GM21529 (cell line): ENCODE results near the gene CYB561D2.

Source experiments
- ATAC-seq: cut with Tn5 transposase; IDR thresholded peaks from one replicate; pipeline ENCODE4 v1.9.1; 2021; ENCODE audit not compliant: unreplicated experiment

The CYB561D2 gene

GRCh38 chr3:50388016-50388719 lies 37.5 kb downstream of the CYB561D2 start:
- ATAC-seq, result no peak

DNA sequence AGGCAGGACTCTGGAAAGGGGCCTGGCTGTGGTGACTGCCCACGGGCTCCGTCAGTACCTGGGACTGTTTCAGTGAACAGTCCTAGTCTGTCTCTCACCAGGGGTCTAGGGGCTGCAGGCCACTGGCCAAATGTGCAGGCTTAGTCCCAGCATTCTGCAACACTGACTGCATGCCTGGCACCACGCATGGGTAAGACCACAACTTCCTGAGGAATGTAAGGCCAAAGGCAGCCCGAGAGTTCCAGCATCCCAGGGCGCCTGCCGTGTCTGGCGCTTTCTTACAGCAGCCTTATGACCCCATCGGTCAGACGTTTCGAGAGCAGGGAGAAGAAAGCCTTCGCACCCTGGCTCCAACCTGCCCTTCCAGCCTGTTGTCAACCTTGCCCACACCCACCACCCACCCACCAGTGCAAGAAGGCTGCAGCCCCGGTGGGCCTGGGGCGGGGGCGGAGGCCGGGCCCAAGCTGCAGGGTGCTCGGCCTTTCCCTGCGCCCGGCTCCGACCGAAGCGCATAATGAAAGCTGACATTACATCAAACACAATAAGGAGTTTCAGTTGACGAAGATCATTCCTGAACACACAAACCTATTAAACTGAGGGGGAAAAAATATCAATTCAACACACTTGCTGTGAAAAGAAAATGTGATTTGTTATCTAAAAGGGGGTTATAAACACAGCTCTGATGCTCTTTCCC lies 38.2 kb downstream of the CYB561D2 start:
- no peak for ATAC-seq

- no peak for ATAC-seq
Measured at GRCh38 chr3:50389414-50389767, 38.7 kb downstream of the CYB561D2 start.

GRCh38 chr3:50390508-50391224 lies 40.0 kb downstream of the CYB561D2 start:
- no peak for ATAC-seq

DNA sequence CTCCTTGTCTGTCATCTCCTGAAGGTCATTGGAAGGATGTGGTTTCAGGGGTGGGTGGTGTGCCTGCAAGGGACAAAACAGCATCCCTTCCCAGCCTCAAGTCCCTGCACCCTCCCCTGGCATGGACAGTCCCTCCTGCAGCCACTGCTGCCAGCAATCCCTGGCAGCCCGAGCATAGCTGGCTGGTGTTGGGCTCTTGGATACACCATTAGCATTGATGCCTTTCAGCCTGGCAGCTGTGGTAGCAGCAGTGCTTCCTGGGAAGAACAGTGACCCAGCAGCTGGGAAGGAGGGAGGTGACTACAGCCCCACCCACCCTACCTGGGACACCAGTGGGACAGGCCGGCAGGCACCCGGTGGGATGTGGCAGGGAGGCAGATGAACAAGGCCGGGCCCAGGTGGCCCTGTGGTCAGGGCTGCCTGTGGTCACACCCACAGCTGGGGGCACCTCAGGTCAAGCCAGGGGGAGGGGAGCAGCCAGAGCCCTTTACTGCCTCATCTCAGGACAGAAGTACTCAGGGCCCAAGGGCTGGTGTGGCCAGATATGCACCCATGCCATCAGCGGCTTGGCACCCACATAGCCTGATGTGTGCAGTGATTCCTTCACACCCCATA lies 41.5 kb downstream of the CYB561D2 start:
- ATAC-seq, result no peak

DNA sequence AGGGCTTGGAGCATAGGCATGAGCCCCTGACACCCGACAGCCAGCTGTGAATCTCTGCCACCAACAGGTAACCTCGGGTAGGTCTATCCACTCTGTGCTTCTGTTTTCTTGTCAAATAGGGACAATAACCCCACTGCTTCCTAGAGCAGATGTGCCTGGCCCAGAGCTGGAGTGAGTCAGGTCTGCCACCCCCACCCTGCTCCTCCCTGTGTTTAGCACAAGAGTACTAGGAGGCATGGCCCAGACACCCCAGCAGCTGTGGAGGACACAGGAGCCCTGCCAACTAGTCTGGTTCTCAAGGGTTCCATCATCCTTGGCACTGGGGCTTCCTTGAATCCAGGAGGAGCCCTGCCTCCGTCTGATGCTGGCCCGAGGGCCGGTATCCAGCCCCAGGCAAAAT lies 42.4 kb downstream of the CYB561D2 start:
- no peak for ATAC-seq

DNA sequence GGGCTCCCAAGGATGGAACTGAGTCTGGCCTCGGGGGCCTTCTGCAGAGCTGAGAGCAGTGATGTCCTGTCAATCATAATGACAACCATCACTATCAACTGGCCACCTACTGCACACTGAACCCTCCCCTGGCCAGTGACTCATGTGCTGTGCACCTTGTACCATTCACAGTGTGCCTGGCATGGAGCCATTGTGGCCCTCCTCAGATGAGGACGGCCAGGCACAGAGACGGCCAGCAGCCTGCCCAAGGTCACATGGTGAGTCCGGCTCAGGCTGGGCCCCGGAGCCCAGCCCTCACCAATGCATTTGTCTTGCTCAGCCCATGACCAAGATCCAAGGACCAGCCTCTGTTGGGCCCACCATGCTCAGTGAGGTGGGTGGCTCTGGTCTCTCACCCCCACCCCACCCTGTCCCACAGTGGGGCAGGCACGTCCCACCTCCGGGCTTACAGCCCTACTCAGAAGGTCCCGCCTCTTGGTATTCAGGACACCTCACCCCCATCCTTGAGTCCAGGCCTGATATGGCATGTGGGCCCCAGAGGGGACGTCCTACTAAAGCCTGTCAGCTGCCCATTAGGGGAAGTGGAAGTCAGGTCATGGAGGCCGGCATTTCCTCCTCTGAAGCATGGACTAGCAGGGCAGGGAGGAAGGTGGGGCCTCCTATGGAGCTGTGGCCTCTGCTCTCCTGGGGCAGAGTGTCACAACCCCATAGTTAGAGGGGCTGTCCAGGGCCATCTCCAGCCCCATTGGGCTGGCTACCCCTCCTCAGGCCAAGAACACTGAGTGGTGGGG lies 44.6 kb downstream of the CYB561D2 start:
- no peak for ATAC-seq

DNA sequence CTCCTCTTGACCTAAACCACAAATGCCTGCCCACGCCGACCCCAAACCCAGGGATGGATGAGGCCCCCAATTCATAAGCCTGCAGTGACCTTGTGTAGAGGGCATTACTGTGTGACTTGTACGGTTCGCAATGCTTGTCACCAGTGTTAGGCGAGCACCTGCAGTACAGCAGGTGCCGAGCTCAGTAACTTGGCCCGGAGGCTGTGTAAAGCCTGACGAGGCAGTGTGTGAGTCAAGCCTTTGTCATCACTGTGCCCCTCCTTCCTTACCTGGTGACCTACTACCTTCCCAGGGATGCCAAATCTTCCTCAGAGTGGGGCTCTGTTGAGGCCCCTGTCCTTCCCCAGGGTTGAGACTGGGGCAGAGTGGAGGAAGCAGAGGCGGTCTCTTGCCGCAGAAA lies 45.8 kb downstream of the CYB561D2 start:
- ATAC-seq, result no peak

- no peak for ATAC-seq
Measured at GRCh38 chr3:50401978-50402595, 51.4 kb downstream of the CYB561D2 start.
